GM12878 (cell line): ENCODE results near the gene CSTB. TPM values are rescaled to one million over a fixed set of nuclear protein-coding genes. Genes with fewer than 3 reads are reported as not detected.

Experiments used
- ATAC-seq: fragments of 200-7000 bp; cut with Tn5 transposase; 3 replicates; pipeline ENCODE4 v1.9.1; 2020; ENCODE audit warnings: mild to moderate bottlenecking, moderate library complexity
- BruUV-seq: library from RNA; stranded (reverse); fragments of 400-500 nt; replicated peaks from 2 replicates; lab custom pipeline; 2021; lab: Mats Ljungman, UMichigan
- CTCF ChIA-PET: fragments of 300-600 bp; sonication (Branson Sonifier 250); formaldehyde crosslinking; extraction: SDS; loops from one replicate; lab custom pipeline; 2021; ENCODE audit warnings: inconsistent platforms; lab: Yijun Ruan, JAX
- POLR2A ChIA-PET: fragments of 350-600 bp; formaldehyde crosslinking; extraction: SDS; loops from one replicate; lab custom pipeline; 2021; ENCODE audit warnings: inconsistent platforms; lab: Charles Lee
- RAD21 ChIA-PET: fragments of 300-600 bp; sonication (Branson Sonifier 250); formaldehyde crosslinking; loops from one replicate; lab custom pipeline; 2023; ENCODE audit warnings: antibody characterized with exemption; ENCODE audit not compliant: unreplicated experiment; lab: Charles Lee
- SMC1A ChIA-PET: fragments of 300-600 bp; sonication (Branson Sonifier 250); formaldehyde crosslinking; loops from one replicate; lab custom pipeline; 2023; ENCODE audit not compliant: unreplicated experiment, uncharacterized antibody; lab: Charles Lee
- DNase-seq: peaks from one replicate; pipeline ENCODE4 v3.0.0-alpha.2; 2011; ENCODE audit warnings: low read depth, low spot score
- FAIRE-seq: peaks from 3 replicates; lab custom pipeline; 2011; peaks lifted over from hg19 to GRCh38; lab: Jason Lieb, UNC
- H2AFZ ChIP-seq: 2 replicates; pipeline ENCODE4 v1.6.0; 2011; ENCODE audit warnings: low read depth, low read length, control low read depth; ENCODE audit not compliant: control insufficient read depth
- H3K27ac ChIP-seq: 2 replicates; pipeline ENCODE4 v1.5.1; 2011; ENCODE audit warnings: control low read depth; ENCODE audit not compliant: control insufficient read depth, insufficient read depth
- H3K27me3 ChIP-seq, 2 experiments: replicated peaks in 1 of 2; 2 replicates each; pipeline versions ENCODE4 v1.6.0 to v1.6.1; 2011; ENCODE audit warnings: low read length in 1 of 2; ENCODE audit not compliant: control insufficient read depth in 2 of 2, insufficient read depth in 2 of 2
- H3K36me3 ChIP-seq, 2 experiments: 2 replicates each; pipeline ENCODE4 v1.5.1; 2011; ENCODE audit warnings: low read length in 1 of 2; ENCODE audit not compliant: control insufficient read depth in 2 of 2, insufficient read depth in 2 of 2
- H3K4me1 ChIP-seq: 2 replicates; pipeline ENCODE4 v1.6.1; 2011; ENCODE audit warnings: mild to moderate bottlenecking, low read length, moderate library complexity, mixed read lengths; ENCODE audit not compliant: control insufficient read depth, insufficient read depth
- H3K4me2 ChIP-seq: 2 replicates; pipeline ENCODE4 v1.6.0; 2011; ENCODE audit warnings: control low read depth; ENCODE audit not compliant: control insufficient read depth, insufficient read depth
- H3K4me3 ChIP-seq: fragments of 200-600 bp; sonication (generic); 2 replicates; pipeline ENCODE4 v1.5.1; 2016
- H3K79me2 ChIP-seq: 2 replicates; pipeline ENCODE4 v1.6.0; 2011; ENCODE audit warnings: low read length; ENCODE audit not compliant: control insufficient read depth, insufficient read depth
- H3K9ac ChIP-seq: 2 replicates; pipeline ENCODE4 v1.8.0; 2011; ENCODE audit warnings: low read length, control low read depth, mixed read lengths; ENCODE audit not compliant: control insufficient read depth, insufficient read depth
- H3K9me3 ChIP-seq: replicated peaks from 3 replicates; pipeline ENCODE4 v1.5.1; 2011; ENCODE audit warnings: mild to moderate bottlenecking, low read length; ENCODE audit not compliant: control insufficient read depth, insufficient read depth
- H4K20me1 ChIP-seq: 2 replicates; pipeline ENCODE4 v1.6.0; 2011; ENCODE audit not compliant: control insufficient read depth, insufficient read depth
- BHLHE40 ChIP-seq, 2 experiments: fragments of 450-650 bp in 1 of 2; IDR thresholded peaks; 2 replicates each; pipeline ENCODE4 v1.6.1; 2011 to 2017; ENCODE audit warnings: low read depth in 2 of 2, borderline replicate concordance in 1 of 2, improper control_type of control experiment in 1 of 2, low read length in 1 of 2, mild to moderate bottlenecking in 1 of 2
- CBX5 ChIP-seq: sonication (generic); IDR thresholded peaks from 2 replicates; pipeline ENCODE4 v1.6.1; 2016; ENCODE audit warnings: low read depth, moderate library complexity, mild to moderate bottlenecking, inconsistent platforms
- HDAC2 ChIP-seq: fragments of 200-600 bp; sonication (generic); IDR thresholded peaks from 2 replicates; pipeline ENCODE4 v1.6.1; 2017
- HDAC6 ChIP-seq: fragments of 200-600 bp; sonication (generic); IDR thresholded peaks from one replicate; pipeline ENCODE4 v1.8.0; 2017; ENCODE audit warnings: antibody characterized with exemption; ENCODE audit not compliant: unreplicated experiment
- NR2C1 ChIP-seq: fragments of 450-650 bp; IDR thresholded peaks from 2 replicates; pipeline ENCODE4 v1.6.1; 2017; ENCODE audit warnings: antibody characterized with exemption, mild to moderate bottlenecking, moderate library complexity
- PAX8 ChIP-seq: fragments of 450-650 bp; IDR thresholded peaks from 2 replicates; pipeline ENCODE4 v1.6.1; 2017; ENCODE audit warnings: mild to moderate bottlenecking, moderate library complexity
- SIN3A ChIP-seq: IDR thresholded peaks from 2 replicates; pipeline ENCODE4 v1.6.1; 2012; ENCODE audit warnings: low read depth, low read length, improper control_type of control experiment
- ZBED1 ChIP-seq: IDR thresholded peaks from 2 replicates; pipeline ENCODE4 v1.6.1; 2016; ENCODE audit warnings: borderline replicate concordance
- ZNF384 ChIP-seq: IDR thresholded peaks from 2 replicates; pipeline ENCODE4 v1.6.1; 2012; ENCODE audit warnings: low read depth, mild to moderate bottlenecking, low read length, improper control_type of control experiment, borderline replicate concordance
- ZNF622 ChIP-seq: fragments of 450-650 bp; IDR thresholded peaks from 2 replicates; pipeline ENCODE4 v1.6.1; 2017; ENCODE audit warnings: mild to moderate bottlenecking, inconsistent platforms
- ZZZ3 ChIP-seq: IDR thresholded peaks from 2 replicates; pipeline ENCODE4 v1.6.1; 2011; ENCODE audit warnings: low read depth; ENCODE audit not compliant: control insufficient read depth, insufficient read length
- WGBS: methylation state at CpG from one replicate; pipeline ENCODE4 v1.1.6; 2016; ENCODE audit warnings: low lambda C conversion rate; ENCODE audit not compliant: insufficient replicate concordance, insufficient coverage; ENCODE audit errors: missing lambda C conversion rate; 5-methylcytosine and 5-hydroxymethylcytosine counted together
- in situ Hi-C: fragments of 300-500 bp; cut with MboI; formaldehyde crosslinking; loops from 9 replicates; pipeline ENCODE4 v1.14.3; 2018; ENCODE audit warnings: mixed read lengths
- intact Hi-C: fragments of 100-400 bp; cut with micrococcal nuclease; formaldehyde crosslinking; loops from one replicate; pipeline ENCODE4 v1.14.2; 2022; ENCODE audit not compliant: unreplicated experiment
- polyA plus RNA-seq, 11 experiments: library from polyadenylated mRNA; depleted of rRNA in 4 of 11; unstranded in 6 of 11; stranded (reverse) in 5 of 11; fragments of >200 nt; fragmentation: Nextera tagmentation in 4 of 11; fragmentation: Illumina TruSeq in 1 of 11; extraction: Ambion mirVana in 4 of 11; extraction: Trizol in 1 of 11; gene quantifications; 1 replicate in 1 of 11; 2 replicates in 10 of 11; pipeline versions ENCODE4 v1.2.1 to v1.2.3, GENCODE V29; 2011 to 2016; ENCODE audit warnings: inconsistent platforms in 2 of 11, missing spikeins in 2 of 11, low read depth in 1 of 11
- total RNA-seq, 4 experiments: library from RNA; depleted of rRNA in 3 of 4; stranded (reverse); fragments of >200 nt in 3 of 4; fragmentation: Illumina TruSeq in 1 of 4; extraction: Trizol in 1 of 4; gene quantifications; 2 replicates each; pipeline versions ENCODE4 v1.2.1 to v1.2.3, GENCODE V29; 2013 to 2021
- TF ChIP-seq, protein P1 (sequence below): IDR thresholded peaks from 2 replicates; pipeline ENCODE4 v1.6.1; 2012; ENCODE audit warnings: low read depth, low read length, improper control_type of control experiment
- TF ChIP-seq, protein P2 (sequence below): fragments of 450-650 bp; IDR thresholded peaks from 2 replicates; pipeline ENCODE4 v1.6.1; 2017; ENCODE audit warnings: low read depth, mild to moderate bottlenecking, moderate library complexity
- TF ChIP-seq, protein P3 (sequence below): fragments of 450-650 bp; formaldehyde crosslinking; IDR thresholded peaks from 2 replicates; pipeline ENCODE4 v1.5.0; 2022; ENCODE audit warnings: mild to moderate bottlenecking, missing genetic modification characterization
- TF ChIP-seq, protein P4 (sequence below): IDR thresholded peaks from 2 replicates; pipeline ENCODE4 v1.6.1; 2012; ENCODE audit warnings: mild to moderate bottlenecking, low read depth, low read length
- TF ChIP-seq, protein P5 (sequence below): IDR thresholded peaks from 2 replicates; pipeline ENCODE4 v1.6.1; 2011; ENCODE audit warnings: low read depth, mild to moderate bottlenecking, low read length, moderate library complexity, borderline replicate concordance; ENCODE audit errors: extremely low read depth

Gene CSTB
- total and polyA plus RNA-seq, 10 of the 15 experiments (the other 5 are each of a cell fraction or from before 2014, with no cell fraction given), result 12.5 to 82.7 (median 41.9) TPM

DNA sequence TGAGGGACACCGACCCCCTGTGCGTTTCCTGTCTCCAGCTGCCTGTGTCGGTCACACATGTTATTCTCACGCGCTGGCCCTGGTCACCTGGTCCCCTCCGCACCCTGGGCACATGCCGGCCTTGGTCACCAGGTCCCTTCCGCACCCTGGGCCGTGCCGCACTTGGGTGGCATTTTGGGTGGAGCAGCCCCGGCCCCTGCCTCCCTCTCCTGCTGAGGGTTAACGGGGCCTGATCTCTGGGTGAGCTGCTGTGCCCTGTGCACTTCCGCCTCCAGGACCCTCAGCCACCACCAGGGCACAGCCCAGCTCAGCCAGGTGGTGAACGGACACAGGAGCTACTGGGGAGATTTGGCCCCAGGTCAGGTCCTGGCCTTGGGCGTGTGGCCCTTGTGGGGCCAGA, 39.9 kb upstream of the CSTB start:
- H4K20me1 ChIP-seq, result no peaks in the 10 kb centered on the region
- in situ Hi-C loops (no loop called here), intact Hi-C loops (no loop called here)
- no peak overlapping the region for H3K27ac ChIP-seq
- no peak for TF ChIP-seq CBX5
- no peak for TF ChIP-seq BHLHE40 (IDR thresholded peaks at IDR 0.05; ENCODE audit: borderline replicate concordance in 1 of 2, low read depth in 2 of 2, low read length in 1 of 2)
- TF ChIP-seq, protein P1, sequence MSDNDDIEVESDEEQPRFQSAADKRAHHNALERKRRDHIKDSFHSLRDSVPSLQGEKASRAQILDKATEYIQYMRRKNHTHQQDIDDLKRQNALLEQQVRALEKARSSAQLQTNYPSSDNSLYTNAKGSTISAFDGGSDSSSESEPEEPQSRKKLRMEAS, result no peak
- TF ChIP-seq SIN3A, result no peak
- TF ChIP-seq, protein P2, sequence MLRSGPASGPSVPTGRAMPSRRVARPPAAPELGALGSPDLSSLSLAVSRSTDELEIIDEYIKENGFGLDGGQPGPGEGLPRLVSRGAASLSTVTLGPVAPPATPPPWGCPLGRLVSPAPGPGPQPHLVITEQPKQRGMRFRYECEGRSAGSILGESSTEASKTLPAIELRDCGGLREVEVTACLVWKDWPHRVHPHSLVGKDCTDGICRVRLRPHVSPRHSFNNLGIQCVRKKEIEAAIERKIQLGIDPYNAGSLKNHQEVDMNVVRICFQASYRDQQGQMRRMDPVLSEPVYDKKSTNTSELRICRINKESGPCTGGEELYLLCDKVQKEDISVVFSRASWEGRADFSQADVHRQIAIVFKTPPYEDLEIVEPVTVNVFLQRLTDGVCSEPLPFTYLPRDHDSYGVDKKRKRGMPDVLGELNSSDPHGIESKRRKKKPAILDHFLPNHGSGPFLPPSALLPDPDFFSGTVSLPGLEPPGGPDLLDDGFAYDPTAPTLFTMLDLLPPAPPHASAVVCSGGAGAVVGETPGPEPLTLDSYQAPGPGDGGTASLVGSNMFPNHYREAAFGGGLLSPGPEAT, result no peak
- TF ChIP-seq ZBED1, result no peak
- TF ChIP-seq ZNF622, result no peak
- TF ChIP-seq ZNF384, result no peak
- no peak for TF ChIP-seq NR2C1
- no peak for TF ChIP-seq HDAC6
- no peak for TF ChIP-seq HDAC2
- TF ChIP-seq, protein P3, sequence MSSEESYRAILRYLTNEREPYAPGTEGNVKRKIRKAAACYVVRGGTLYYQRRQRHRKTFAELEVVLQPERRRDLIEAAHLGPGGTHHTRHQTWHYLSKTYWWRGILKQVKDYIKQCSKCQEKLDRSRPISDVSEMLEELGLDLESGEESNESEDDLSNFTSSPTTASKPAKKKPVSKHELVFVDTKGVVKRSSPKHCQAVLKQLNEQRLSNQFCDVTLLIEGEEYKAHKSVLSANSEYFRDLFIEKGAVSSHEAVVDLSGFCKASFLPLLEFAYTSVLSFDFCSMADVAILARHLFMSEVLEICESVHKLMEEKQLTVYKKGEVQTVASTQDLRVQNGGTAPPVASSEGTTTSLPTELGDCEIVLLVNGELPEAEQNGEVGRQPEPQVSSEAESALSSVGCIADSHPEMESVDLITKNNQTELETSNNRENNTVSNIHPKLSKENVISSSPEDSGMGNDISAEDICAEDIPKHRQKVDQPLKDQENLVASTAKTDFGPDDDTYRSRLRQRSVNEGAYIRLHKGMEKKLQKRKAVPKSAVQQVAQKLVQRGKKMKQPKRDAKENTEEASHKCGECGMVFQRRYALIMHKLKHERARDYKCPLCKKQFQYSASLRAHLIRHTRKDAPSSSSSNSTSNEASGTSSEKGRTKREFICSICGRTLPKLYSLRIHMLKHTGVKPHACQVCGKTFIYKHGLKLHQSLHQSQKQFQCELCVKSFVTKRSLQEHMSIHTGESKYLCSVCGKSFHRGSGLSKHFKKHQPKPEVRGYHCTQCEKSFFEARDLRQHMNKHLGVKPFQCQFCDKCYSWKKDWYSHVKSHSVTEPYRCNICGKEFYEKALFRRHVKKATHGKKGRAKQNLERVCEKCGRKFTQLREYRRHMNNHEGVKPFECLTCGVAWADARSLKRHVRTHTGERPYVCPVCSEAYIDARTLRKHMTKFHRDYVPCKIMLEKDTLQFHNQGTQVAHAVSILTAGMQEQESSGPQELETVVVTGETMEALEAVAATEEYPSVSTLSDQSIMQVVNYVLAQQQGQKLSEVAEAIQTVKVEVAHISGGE (CRISPR knock-in tag), result no peak
- TF ChIP-seq ZZZ3, result no peak
- TF ChIP-seq PAX8, result no peak
- TF ChIP-seq, protein P4, sequence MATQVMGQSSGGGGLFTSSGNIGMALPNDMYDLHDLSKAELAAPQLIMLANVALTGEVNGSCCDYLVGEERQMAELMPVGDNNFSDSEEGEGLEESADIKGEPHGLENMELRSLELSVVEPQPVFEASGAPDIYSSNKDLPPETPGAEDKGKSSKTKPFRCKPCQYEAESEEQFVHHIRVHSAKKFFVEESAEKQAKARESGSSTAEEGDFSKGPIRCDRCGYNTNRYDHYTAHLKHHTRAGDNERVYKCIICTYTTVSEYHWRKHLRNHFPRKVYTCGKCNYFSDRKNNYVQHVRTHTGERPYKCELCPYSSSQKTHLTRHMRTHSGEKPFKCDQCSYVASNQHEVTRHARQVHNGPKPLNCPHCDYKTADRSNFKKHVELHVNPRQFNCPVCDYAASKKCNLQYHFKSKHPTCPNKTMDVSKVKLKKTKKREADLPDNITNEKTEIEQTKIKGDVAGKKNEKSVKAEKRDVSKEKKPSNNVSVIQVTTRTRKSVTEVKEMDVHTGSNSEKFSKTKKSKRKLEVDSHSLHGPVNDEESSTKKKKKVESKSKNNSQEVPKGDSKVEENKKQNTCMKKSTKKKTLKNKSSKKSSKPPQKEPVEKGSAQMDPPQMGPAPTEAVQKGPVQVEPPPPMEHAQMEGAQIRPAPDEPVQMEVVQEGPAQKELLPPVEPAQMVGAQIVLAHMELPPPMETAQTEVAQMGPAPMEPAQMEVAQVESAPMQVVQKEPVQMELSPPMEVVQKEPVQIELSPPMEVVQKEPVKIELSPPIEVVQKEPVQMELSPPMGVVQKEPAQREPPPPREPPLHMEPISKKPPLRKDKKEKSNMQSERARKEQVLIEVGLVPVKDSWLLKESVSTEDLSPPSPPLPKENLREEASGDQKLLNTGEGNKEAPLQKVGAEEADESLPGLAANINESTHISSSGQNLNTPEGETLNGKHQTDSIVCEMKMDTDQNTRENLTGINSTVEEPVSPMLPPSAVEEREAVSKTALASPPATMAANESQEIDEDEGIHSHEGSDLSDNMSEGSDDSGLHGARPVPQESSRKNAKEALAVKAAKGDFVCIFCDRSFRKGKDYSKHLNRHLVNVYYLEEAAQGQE, result no peak
- TF ChIP-seq, protein P5, sequence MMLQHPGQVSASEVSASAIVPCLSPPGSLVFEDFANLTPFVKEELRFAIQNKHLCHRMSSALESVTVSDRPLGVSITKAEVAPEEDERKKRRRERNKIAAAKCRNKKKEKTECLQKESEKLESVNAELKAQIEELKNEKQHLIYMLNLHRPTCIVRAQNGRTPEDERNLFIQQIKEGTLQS, result no peak
- peaks cover 11% of the 10 kb centered on the region for H3K4me1 ChIP-seq
- POLR2A ChIA-PET, result interaction anchor here (1.1 to 1.6 kb wide), 2 partner anchors 10 to 73 kb away, joined by 3 to 4 read pairs; no protein-coding TSS in a partner anchor
- DNase-seq (no peak), ATAC-seq (no peak), FAIRE-seq (no peak)
- no peaks in the 10 kb centered on the region for H3K36me3 ChIP-seq
- H3K27me3 ChIP-seq, result no peaks in the 10 kb centered on the region
- SMC1A ChIA-PET, result no interaction called here
- RAD21 ChIA-PET, result no interaction called here
- H3K79me2 ChIP-seq, result no peaks in the 10 kb centered on the region
- H3K4me2 ChIP-seq, result no peak overlapping the region
- no TSS peak for BruUV-seq
- CTCF ChIA-PET, result interaction anchor here (1.0 to 3.4 kb wide), 4 partner anchors 22 to 123 kb away, joined by 3 to 16 read pairs (median 4); no protein-coding TSS in a partner anchor
- no peak overlapping the region for H2AFZ ChIP-seq
- H3K9ac ChIP-seq, result no peak overlapping the region
- WGBS, result 77% methylated on average over 14 of the region's 15 CpGs
- H3K9me3 ChIP-seq, result no peaks in the 10 kb centered on the region; the same call in 2 of the 3 replicates
- no peak overlapping the region for H3K4me3 ChIP-seq
